GM12892 (cell line): ENCODE data around the gene NOL8.

Experiments used
- DNase-seq: peaks from one replicate; pipeline ENCODE4 v3.0.0; 2011; ENCODE audit not compliant: insufficient read length
- FAIRE-seq: peaks from 2 replicates; lab custom pipeline; 2011; peaks lifted over from hg19 to GRCh38; lab: Jason Lieb, UNC
- POLR2A ChIP-seq: IDR thresholded peaks from 2 replicates; pipeline ENCODE4 v1.6.1; 2011; ENCODE audit warnings: low read depth, low read length, control low read depth
- POLR2AphosphoS5 ChIP-seq: IDR thresholded peaks from 2 replicates; pipeline ENCODE4 v1.6.1; 2011; ENCODE audit warnings: low read depth, low read length, control low read depth
- TAF1 ChIP-seq: IDR thresholded peaks from 2 replicates; pipeline ENCODE4 v1.6.1; 2011; ENCODE audit warnings: low read depth, mild to moderate bottlenecking, control low read depth, low read length, borderline replicate concordance

The NOL8 gene

DNA sequence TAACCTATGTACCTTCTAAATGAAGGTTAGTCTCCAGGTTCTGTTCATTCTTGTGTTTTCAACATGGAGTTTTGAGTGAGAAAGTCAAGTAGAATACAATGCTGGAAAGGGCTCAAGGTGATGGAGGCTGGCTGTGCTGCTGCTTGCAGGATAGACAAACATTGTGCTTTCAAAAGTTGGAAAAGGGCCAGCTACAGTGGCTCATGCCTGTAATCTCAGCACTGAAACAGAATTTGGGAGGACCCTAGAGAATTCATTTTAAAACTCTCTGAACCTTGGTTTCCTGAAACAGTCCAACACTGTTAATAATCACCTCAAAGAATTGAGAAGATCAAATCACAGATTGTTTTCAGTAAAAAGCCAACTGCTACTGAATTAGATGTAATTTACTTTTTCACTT is 16.3 kb downstream of the NOL8 start:
- FAIRE-seq (no peak), DNase-seq (no peak)
- TF ChIP-seq POLR2AphosphoS5, result no peak
- no peak for TF ChIP-seq TAF1
- TF ChIP-seq POLR2A, result no peak

DNA sequence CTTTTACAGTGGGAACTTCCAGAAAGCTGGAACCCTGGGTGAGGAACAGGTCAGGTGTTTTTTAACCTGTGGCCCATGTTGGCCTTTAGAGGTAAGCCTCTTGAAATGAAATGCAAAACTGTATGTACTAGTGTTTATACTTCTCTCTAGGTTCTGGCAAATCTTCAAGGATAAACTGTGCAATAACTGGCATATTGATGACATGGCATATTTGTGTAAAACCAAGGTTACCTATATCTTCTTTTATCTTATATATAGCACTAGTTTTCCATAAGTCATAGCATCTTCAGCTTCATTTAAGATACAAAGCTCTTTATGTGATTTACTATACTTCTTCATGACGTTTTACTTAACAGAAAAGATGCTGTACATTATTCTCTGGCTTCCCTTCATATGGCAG is 24.2 kb downstream of the NOL8 start:
- TF ChIP-seq POLR2AphosphoS5 (no peak), POLR2A (no peak), TAF1 (no peak)
- FAIRE-seq (peak; percentile 17), DNase-seq (no peak)

DNA sequence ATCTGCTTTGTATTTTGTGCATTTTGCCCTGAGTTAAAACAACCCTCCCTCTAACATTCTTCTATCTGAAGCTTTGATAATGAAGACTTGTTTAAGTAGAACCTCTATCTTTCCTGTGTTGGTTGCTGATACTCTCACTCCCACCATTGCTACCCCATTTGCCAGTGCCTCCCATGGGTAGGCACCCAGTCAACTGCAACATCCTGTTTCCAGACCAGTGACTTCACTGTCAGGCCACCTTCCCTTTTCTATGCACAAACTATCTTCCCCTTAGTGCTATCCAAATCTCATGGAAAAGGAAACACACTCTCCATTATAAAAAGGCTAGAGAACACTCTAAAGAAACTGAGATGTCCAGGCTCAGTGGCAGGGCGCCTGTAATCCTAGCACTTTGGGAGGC is 26.0 kb downstream of the NOL8 start:
- FAIRE-seq, result peak; percentile 64
- TF ChIP-seq POLR2AphosphoS5 (no peak), POLR2A (no peak), TAF1 (no peak)
- no peak for DNase-seq

DNA sequence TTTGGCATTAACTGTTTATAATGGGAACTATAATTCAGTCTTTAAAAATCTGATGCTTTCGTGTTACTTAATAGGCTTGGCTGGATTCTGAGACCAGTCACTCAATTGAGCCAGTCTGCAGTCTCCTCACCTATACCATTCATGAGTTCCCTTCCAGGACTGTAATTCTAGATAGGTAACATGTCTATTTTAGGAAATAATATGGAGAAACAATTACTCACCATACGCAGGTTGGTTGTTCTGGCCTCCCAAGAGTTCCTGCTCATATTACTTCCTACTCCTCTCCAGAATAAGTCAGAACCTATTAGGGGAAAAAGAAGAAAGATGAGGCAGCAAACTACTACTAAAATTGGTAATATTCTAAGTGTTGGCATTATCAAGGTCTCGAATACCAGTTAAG is 27.1 kb downstream of the NOL8 start:
- FAIRE-seq, result no peak
- no peak for TF ChIP-seq POLR2A
- TF ChIP-seq POLR2AphosphoS5, result no peak
- no peak for DNase-seq

DNA sequence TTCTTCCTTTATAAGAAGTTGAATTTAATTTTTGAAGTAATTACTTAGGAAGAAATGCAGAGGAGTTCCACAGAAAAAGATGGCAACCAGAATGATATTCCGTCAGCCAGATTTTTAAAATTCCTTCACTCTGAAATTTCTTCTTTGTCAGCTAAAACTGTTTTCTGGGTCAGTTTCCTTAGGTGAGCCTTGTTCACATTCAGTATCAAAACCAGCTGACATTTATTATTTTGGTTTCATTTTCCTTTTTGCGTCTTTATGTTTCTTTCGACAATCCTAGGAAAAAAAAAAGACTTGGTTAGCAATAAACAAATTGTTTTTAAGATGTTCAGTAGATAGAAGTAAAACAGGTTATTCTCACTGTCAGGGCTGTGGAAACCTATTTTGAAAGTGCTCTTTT is 27.5 kb downstream of the NOL8 start:
- FAIRE-seq (no peak), DNase-seq (no peak)
- TF ChIP-seq TAF1, result no peak
- no peak for TF ChIP-seq POLR2A
- no peak for TF ChIP-seq POLR2AphosphoS5

DNA sequence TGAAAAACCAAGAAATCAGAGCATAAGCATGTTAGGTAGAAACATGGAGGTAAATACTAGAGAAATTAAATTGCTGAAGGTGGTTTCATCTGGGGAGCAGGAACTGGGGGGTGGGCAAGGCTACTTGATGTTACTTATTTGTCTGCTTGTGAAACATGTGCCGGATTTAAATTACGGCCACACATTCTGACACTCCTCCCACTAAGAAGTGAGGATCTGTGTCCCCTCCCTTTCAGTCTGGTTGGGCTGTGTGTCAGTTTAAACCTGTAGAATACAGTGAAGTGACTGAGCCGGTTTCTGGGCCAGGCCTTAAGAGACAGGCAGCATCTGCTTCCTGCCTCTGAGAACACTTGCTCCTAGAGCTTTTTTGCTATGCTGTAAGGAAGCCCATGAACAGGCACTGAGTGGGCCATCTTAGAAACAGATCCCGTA is 29.3 kb downstream of the NOL8 start:
- no peak for DNase-seq
- FAIRE-seq, result no peak
- TF ChIP-seq POLR2A, result no peak
- TF ChIP-seq POLR2AphosphoS5, result peak; percentile 50
- TF ChIP-seq TAF1, result no peak

DNA sequence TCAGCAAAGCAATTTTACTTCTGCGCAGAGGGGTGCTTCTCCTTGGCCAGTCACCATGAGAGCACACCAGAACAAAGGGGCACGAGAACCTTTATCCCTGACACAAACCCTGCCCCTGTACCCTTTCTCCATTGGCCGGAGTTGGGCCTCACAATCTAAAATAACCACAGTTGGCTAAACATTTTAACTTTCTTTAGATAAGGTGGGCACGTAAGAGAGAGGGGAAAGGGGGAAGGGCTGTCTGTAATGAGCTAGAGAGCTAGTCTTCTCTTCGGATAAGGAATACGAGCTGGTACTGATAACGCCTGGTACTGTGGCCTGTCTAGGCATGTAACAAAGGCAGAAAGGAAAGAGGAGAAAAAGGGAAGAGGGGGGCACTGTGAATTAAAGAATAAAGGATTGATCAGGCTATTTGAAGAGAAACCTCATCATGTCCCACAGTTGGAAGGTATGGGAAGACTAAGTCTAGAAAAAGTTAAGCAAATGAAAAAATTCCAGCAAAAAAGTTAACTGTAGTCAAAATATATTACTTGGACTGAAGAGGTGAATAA is 29.8 kb downstream of the NOL8 start:
- DNase-seq, result no peak
- no peak for FAIRE-seq
- TF ChIP-seq POLR2A (no peak), POLR2AphosphoS5 (no peak), TAF1 (no peak)

DNA sequence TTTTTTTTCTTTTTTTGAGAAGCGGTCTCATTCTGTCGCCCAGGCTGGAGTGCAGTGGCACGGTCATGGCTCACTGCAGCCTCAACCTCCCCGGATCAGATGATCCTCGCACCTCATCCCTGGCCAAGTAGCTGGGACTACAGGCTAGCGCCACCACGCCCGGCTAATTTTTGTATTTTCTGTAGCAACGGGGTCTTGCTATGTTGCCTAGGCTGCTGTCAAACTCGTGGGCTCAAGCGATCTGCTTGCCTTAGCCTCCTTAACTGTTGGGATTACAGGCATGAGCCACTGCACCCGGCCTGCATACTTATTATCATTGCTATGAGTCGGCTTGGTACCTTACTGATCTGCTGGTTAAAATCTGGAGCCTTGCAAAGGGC is 30.9 kb downstream of the NOL8 start:
- TF ChIP-seq POLR2A, result no peak
- TF ChIP-seq POLR2AphosphoS5, result no peak
- TF ChIP-seq TAF1, result no peak
- DNase-seq (no peak), FAIRE-seq (no peak)

DNA sequence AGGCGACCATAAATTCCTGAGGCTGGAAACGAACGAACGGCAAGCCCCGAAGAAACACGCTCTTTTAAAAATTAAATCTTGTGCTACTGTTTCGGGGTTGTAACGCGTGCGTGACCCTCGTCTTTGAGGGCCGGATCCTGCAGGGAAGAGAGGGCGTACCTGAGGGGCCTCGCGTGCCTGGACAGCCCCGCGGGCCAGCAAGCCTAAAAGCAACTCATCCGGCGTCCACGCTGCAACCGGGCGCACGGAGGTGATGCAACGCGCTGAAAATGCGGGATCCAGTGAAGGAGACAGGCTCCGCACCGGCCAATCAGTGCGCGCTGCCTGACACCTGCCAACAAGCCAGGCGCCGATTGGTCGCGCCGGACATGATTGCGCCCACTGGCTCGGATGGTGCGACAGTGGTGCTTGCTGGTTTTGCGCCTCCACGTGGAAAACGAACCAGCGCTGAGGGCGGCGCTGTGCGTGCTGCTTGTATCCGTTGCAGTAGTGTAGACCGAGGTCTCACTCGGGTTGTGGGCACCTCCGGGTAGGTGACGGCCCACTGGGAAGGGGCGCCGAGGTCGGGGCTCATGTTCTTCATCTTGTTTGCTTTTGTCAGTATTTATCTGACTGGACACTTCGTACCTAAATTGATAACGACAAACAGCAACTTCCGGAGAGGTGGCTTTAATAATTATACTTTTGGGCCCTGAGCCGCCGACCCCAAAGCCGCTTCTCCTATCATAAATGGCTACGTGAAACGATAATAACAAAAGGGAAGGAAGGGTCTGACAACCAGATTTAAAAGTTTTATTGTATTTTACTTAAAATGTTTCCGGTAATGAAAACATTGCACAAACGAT is 31.5 kb downstream of the NOL8 start, which contains the start of gene IARS1:
Gene IARS1 (minus strand): TSS at position 246 of the 845 bp plus-strand sequence. CDS start 4,278 bp downstream, outside the sequence.
- FAIRE-seq, result peak; percentile 96
- DNase-seq, result peak; percentile 82
- TF ChIP-seq POLR2AphosphoS5 (peak; percentile 96), TAF1 (peak; percentile 50; the same call in 1 of the 2 replicates), POLR2A (peak; percentile 95)

DNA sequence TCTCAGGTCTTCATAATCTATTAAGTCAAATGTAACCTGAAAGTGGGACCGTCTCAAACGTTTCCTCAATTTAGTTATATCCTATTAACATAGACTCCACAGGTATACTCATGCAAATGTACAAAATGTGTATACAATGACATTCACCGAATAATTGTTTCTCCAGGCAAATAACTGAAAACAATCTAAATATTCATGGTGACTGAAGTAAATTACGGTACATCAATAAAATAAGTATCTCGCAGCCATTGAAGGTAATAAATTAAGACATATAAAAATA is 32.1 kb downstream of the NOL8 start:
- FAIRE-seq, result no peak
- TF ChIP-seq TAF1, result no peak
- no peak for TF ChIP-seq POLR2AphosphoS5
- TF ChIP-seq POLR2A, result no peak

DNA sequence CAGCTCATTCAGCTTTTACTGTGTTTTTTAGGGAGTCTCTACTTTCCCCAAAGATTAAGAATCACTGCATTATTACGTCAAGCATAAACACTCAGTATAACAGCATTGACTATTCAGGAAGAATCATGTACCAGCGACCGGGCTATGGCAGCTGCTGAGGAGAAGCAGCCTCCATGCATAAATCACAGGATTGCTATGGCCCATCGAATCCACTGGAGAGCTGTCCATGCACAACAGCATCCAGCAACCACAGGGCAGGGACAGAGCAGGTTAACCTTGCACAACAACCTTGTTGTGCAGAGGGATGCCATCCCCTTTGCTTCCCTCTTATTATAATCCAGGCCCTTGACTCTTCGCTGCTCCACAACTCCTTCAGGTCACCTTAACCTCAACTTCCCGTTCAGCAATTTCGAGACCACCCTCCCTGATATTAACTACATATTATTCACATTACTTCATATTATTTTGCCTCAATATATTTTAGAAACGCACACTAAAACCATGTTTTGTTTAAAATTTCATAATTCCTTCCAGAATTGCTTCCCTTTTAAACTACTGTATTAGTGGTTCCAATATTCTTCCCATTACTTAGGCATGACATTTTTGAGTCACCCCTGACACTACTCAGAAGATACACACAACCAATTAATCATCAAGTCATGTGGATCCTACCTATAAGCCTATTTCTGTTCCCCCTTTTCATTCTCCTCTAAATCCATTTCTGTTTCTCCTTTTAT is 32.6 kb downstream of the NOL8 start:
- DNase-seq, result no peak
- TF ChIP-seq POLR2AphosphoS5 (no peak), POLR2A (no peak), TAF1 (no peak)
- no peak for FAIRE-seq

More for the DNA sequence above, 32.1 kb downstream of the NOL8 start:
- no peak for DNase-seq

DNA sequence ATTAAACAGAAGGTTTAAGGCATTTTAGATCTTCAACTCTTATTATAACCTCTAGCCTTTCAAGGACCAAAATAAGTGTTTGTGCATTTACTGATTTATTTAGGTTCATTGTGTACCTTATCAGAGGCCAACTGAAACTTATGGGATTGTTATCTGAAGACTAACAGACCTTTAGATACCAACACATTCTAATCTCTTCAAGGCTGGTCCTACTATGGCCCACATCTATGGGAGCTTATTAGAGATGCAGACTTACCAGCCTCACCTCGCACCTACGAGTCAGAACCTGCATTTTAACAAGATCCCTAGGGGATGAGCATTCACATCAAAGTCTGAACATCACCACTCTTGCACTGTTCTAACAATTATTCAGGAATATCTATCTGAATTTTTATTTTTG is 33.6 kb downstream of the NOL8 start:
- FAIRE-seq, result no peak
- TF ChIP-seq TAF1 (no peak), POLR2A (no peak), POLR2AphosphoS5 (no peak)
- DNase-seq, result no peak
